Urothelium cell line (cell line): ENCODE data around the gene ARL4A.
A peak's percentile ranks its signal among the peaks of the same experiment; 100 is the strongest.

Source experiments
- DNase-seq: peaks from one replicate; pipeline ENCODE4 v3.0.0; 2011; ENCODE audit warnings: low spot score, mixed read lengths
- FAIRE-seq: peaks from 2 replicates; lab custom pipeline; 2011; peaks lifted over from hg19 to GRCh38; lab: Jason Lieb, UNC

Gene ARL4A

GRCh38 chr7:12722636-12723605 is 35.5 kb downstream of the ARL4A start:
- DNase-seq (no peak), FAIRE-seq (no peak)

GRCh38 chr7:12725575-12726316 is 38.3 kb downstream of the ARL4A start:
- no peak for DNase-seq
- no peak for FAIRE-seq

- FAIRE-seq (no peak), DNase-seq (no peak)
Measured at GRCh38 chr7:12726908-12727307, 39.5 kb downstream of the ARL4A start.

GRCh38 chr7:12727455-12728191 is 40.2 kb downstream of the ARL4A start:
- DNase-seq (no peak), FAIRE-seq (no peak)

- no peak for DNase-seq
- no peak for FAIRE-seq
Measured at GRCh38 chr7:12728192-12728538, 40.7 kb downstream of the ARL4A start.

GRCh38 chr7:12729112-12729511 is 41.7 kb downstream of the ARL4A start:
- FAIRE-seq (no peak), DNase-seq (peak; percentile 67)

GRCh38 chr7:12730523-12730922 is 43.1 kb downstream of the ARL4A start:
- DNase-seq (no peak), FAIRE-seq (no peak)

GRCh38 chr7:12731214-12731656 is 43.8 kb downstream of the ARL4A start:
- FAIRE-seq (peak; percentile 78), DNase-seq (no peak)

- DNase-seq (no peak), FAIRE-seq (no peak)
Measured at GRCh38 chr7:12731775-12732174, 44.3 kb downstream of the ARL4A start.

- FAIRE-seq: no peak
- no peak for DNase-seq
Measured at GRCh38 chr7:12732428-12732827, 45.0 kb downstream of the ARL4A start.

- no peak for FAIRE-seq
- DNase-seq: no peak
Measured at GRCh38 chr7:12735923-12736322, 48.5 kb downstream of the ARL4A start.

- DNase-seq (no peak), FAIRE-seq (no peak)
Measured at GRCh38 chr7:12737373-12737772, 49.9 kb downstream of the ARL4A start.

- FAIRE-seq: no peak
- DNase-seq: no peak
Measured at GRCh38 chr7:12737836-12738235, 50.4 kb downstream of the ARL4A start.

GRCh38 chr7:12738665-12739064 is 51.2 kb downstream of the ARL4A start:
- no peak for DNase-seq
- FAIRE-seq: no peak
